ENCODE results near the gene CPLANE2. TPM values are rescaled to one million over a fixed set of nuclear protein-coding genes. Genes with fewer than 3 reads are reported as not detected.

CPLANE2 gene
- total RNA-seq, 3 donors from 2014 or later (not counting 1 experiment from before 2014, with no cell fraction given): 7.6 to 10.8 (median 8.3) TPM

DNA sequence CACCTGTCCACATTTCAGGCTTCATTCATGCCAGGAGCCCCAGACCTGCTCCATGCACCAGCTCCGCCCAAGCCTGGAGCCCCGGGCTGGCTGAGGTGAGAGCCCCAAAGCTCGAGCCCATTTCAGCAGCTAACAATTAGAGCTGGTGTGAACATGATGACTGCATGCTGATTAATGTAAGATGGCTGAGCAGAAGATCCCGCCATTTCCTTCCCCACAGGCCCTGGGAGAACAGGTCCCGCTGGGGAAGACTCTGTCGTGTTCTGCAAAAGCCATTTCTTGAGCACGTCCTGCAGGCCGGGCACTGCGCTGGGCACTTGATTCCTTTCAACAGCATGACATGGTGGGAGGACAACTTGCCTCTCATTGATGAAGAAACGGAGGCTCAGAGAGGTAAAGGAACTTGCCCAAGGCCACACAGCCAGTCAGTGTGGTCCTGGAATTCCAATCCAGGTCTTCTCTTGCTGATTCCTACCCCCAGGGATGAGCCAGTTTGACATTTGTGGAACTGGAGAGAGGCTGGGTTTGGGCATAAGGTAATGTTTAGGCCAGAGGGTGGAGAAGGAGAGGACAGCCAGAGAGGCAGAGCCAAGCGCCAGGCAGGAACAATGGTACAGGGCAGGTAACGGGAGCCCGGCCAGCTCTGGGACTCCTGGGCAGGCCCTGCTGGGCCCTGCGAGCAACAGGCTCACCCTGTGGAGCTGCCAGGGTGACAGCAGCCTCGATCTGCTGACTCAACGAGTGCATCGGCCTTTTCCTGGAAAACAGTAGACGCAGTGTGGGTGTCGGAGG lies 53.0 kb downstream of the CPLANE2 start:
- H3K4me1 Mint-ChIP-seq: no peaks in the 10 kb centered on the region
- intact Hi-C loops (cut with micrococcal nuclease): no loop called here

DNA sequence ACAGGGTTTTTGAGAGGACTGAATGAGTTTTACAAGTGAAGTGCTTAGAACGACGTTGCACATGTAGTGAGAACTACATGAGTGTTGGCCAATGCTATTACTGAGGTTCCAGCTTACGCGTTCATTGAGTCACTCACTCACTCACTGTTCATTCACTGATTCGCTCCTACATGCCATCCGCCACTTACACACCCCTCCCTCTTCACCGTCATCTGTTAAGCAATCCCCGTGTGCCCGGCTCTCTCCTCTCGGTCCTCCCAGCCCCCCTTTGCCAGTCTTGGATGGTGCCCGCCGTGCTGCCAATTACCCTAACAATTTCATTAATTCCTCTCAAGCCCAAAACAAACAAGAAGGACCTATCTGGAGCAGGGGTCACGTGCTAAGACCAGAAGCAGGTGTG lies 53.8 kb downstream of the CPLANE2 start:
- Mint-ChIP-seq H3K27me3 (ENCODE audit: low read depth in 2 of 2) (peaks cover 4 to 9% of the 10 kb centered on the region in 2 donors), H3K4me1 (no peaks in the 10 kb centered on the region), H3K4me3 (no peak overlapping the region), H3K9me3 (no peaks in the 10 kb centered on the region), H3K36me3 (no peaks in the 10 kb centered on the region), H3K27ac (no peak overlapping the region)
- no peaks in the 10 kb centered on the region for H3K27me3 ChIP-seq (ENCODE audit: control insufficient read depth, insufficient read depth, low read length)
- ATAC-seq (no peak), DNase-seq (no peak)
- intact Hi-C loops (cut with micrococcal nuclease): no loop called here
- H3K4me1 ChIP-seq (ENCODE audit: control insufficient read depth, insufficient read depth, low read length): peaks cover 4% of the 10 kb centered on the region
- H3K4me3 ChIP-seq (ENCODE audit: low read length): no peak overlapping the region
- no peaks in the 10 kb centered on the region for H3K36me3 ChIP-seq (ENCODE audit: control insufficient read depth, insufficient read depth, low read length)
- no peaks in the 10 kb centered on the region for H3K9me3 ChIP-seq (ENCODE audit: control insufficient read depth, insufficient read depth, low read length)
- TF ChIP-seq, protein P1, sequence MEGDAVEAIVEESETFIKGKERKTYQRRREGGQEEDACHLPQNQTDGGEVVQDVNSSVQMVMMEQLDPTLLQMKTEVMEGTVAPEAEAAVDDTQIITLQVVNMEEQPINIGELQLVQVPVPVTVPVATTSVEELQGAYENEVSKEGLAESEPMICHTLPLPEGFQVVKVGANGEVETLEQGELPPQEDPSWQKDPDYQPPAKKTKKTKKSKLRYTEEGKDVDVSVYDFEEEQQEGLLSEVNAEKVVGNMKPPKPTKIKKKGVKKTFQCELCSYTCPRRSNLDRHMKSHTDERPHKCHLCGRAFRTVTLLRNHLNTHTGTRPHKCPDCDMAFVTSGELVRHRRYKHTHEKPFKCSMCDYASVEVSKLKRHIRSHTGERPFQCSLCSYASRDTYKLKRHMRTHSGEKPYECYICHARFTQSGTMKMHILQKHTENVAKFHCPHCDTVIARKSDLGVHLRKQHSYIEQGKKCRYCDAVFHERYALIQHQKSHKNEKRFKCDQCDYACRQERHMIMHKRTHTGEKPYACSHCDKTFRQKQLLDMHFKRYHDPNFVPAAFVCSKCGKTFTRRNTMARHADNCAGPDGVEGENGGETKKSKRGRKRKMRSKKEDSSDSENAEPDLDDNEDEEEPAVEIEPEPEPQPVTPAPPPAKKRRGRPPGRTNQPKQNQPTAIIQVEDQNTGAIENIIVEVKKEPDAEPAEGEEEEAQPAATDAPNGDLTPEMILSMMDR (IDR thresholded peaks at IDR 0.05): no peak
- WGBS (ENCODE audit: insufficient coverage): 90% methylated on average over 13 of the region's 13 CpGs
- H3K27ac ChIP-seq (ENCODE audit: low read length): no peak overlapping the region

More for the DNA sequence above, 53.0 kb downstream of the CPLANE2 start:
- TF ChIP-seq, protein P1 (IDR thresholded peaks at IDR 0.05): no peak
- Histone ChIP-seq H3K9me3 (ENCODE audit: control insufficient read depth, insufficient read depth, low read length) (no peaks in the 10 kb centered on the region), H3K36me3 (ENCODE audit: control insufficient read depth, insufficient read depth, low read length) (no peaks in the 10 kb centered on the region), H3K4me1 (ENCODE audit: control insufficient read depth, insufficient read depth, low read length) (peaks cover 4% of the 10 kb centered on the region), H3K27me3 (ENCODE audit: control insufficient read depth, insufficient read depth, low read length) (peaks cover 2% of the 10 kb centered on the region), H3K27ac (ENCODE audit: low read length) (no peak overlapping the region), H3K4me3 (ENCODE audit: low read length) (no peak overlapping the region)
- Mint-ChIP-seq H3K9me3 (no peaks in the 10 kb centered on the region), H3K36me3 (no peaks in the 10 kb centered on the region), H3K27ac (no peak overlapping the region), H3K27me3 (ENCODE audit: low read depth in 2 of 2) (peaks cover 3 to 4% of the 10 kb centered on the region in 2 donors), H3K4me3 (no peak overlapping the region)
- 89% methylated on average over 19 of the region's 19 CpGs for WGBS (ENCODE audit: insufficient coverage)
- DNase-seq (no peak), ATAC-seq (no peak)

DNA sequence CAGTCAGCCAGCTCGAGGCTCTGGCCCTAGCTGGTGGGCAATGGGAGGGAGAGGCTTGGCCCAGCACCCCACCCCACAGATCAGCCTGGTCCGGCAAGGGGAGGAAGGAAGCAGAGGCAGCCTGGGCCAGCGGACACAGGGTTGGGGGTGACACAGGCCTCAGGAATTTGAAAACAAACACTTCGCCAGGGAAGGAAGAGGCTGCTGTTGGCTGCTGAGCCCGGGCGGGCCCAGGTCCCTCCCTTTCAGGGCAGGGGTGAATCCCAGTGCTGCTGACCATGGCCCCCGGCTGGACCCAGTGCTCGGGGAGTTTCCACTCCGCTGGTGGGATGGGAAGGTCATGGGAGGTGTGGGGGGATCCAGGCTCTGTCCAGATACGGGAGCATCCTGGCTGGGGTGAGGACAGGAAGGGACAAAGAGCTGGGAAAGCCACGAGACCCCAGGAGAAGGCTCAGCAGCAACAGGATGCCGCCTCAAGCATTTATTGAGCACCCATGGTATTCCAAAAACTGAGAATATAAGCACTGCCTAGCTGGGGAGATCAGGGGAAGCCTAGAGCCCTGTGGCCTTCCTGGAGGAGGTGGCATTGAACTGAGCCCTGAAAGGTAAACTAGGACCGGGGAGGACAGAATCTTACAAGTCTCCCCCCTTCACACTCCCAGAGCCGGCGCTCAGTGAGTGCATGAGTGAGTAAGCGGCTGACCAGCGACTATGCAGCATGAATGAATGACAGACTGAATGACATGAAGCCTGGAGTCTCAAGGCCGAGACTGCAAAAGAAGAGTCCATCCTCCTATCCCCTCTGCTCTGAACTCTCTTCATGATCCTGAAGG lies 54.9 kb downstream of the CPLANE2 start:
- WGBS (ENCODE audit: insufficient coverage): 83% methylated on average over 17 of the region's 18 CpGs
- Histone ChIP-seq H3K27me3 (ENCODE audit: control insufficient read depth, insufficient read depth, low read length) (no peaks in the 10 kb centered on the region), H3K36me3 (ENCODE audit: control insufficient read depth, insufficient read depth, low read length) (no peaks in the 10 kb centered on the region), H3K4me3 (ENCODE audit: low read length) (no peak overlapping the region), H3K4me1 (ENCODE audit: control insufficient read depth, insufficient read depth, low read length) (no peaks in the 10 kb centered on the region), H3K27ac (ENCODE audit: low read length) (no peak overlapping the region), H3K9me3 (ENCODE audit: control insufficient read depth, insufficient read depth, low read length) (no peaks in the 10 kb centered on the region)
- no peak overlapping the region for H3K4me3 Mint-ChIP-seq
- DNase-seq (no peak), ATAC-seq (no peak)
- H3K27ac Mint-ChIP-seq: no peak overlapping the region
- no peaks in the 10 kb centered on the region for H3K36me3 Mint-ChIP-seq
- intact Hi-C loops (cut with micrococcal nuclease): no loop called here
- peaks cover 9 to 11% of the 10 kb centered on the region in 2 donors for H3K27me3 Mint-ChIP-seq (ENCODE audit: low read depth in 2 of 2)
- no peaks in the 10 kb centered on the region for H3K9me3 Mint-ChIP-seq
- TF ChIP-seq, protein P1 (IDR thresholded peaks at IDR 0.05): no peak
- H3K4me1 Mint-ChIP-seq: no peaks in the 10 kb centered on the region

Other genes with a start within 250 kb of the CPLANE2 start
- not detected for gene SRARP, start 232.9 kb downstream of the CPLANE2 start, total RNA-seq
- not detected for gene HSPB7, start 219.1 kb downstream of the CPLANE2 start, total RNA-seq
- gene CLCNKA, start 215.1 kb downstream of the CPLANE2 start, total RNA-seq: under 1 TPM in 2 of 3 donors, not detected in 1; 0.16 to 0.33 TPM
- gene CLCNKB, start 193.4 kb downstream of the CPLANE2 start, total RNA-seq: not detected
- not detected for gene FAM131C, start 163.5 kb downstream of the CPLANE2 start, total RNA-seq
- under 1 TPM in 1 of 3 donors, not detected in 2; 0.13 TPM for gene EPHA2, start 81.1 kb downstream of the CPLANE2 start, total RNA-seq
- gene ARHGEF19, start 24.5 kb downstream of the CPLANE2 start, total RNA-seq: 10 to 100 TPM; 14.6 to 18.9 (median 15.8) TPM
- gene FBXO42, start 115.3 kb upstream of the CPLANE2 start, total RNA-seq: 10 to 100 TPM; 19.5 to 24.5 (median 24.1) TPM
- gene SZRD1, start 130.1 kb upstream of the CPLANE2 start, total RNA-seq: 100 to 1,000 TPM; 170 to 187 (median 177) TPM
- gene SPATA21, start 200.2 kb upstream of the CPLANE2 start, total RNA-seq: under 1 TPM; 0.35 to 0.55 (median 0.36) TPM
- gene NECAP2, start 203.5 kb upstream of the CPLANE2 start, total RNA-seq: 10 to 100 TPM; 62.1 to 73.1 (median 73.0) TPM